Upper lobe of left lung (tissue), 4 donors: ENCODE measurements around the gene ZFR2.

Experiments
- CTCF ChIP-seq, 6 experiments: fragments of 450-650 bp in 4 of 6; fragments of 200-600 bp in 2 of 6; sonication (generic) in 2 of 6; IDR thresholded peaks; one replicate each; pipeline ENCODE4 v1.5.1; 2016 to 2019; ENCODE audit warnings: antibody characterized with exemption in 6 of 6
- EP300 ChIP-seq, 4 donors: sonication (generic); formaldehyde crosslinking; IDR thresholded peaks; one replicate each; pipeline ENCODE4 v1.5.1; 2017; ENCODE audit warnings: antibody characterized with exemption in 4 of 4, control low read depth in 2 of 4
- POLR2A ChIP-seq, 4 donors: fragments of 450-650 bp; IDR thresholded peaks; one replicate each; pipeline ENCODE4 v1.5.1; 2016 to 2017; ENCODE audit warnings: antibody characterized with exemption in 4 of 4, mild to moderate bottlenecking in 2 of 4
- POLR2AphosphoS5 ChIP-seq, 2 donors: sonication (generic); formaldehyde crosslinking; IDR thresholded peaks; one replicate each; pipeline ENCODE4 v1.5.1; 2017; ENCODE audit warnings: antibody characterized with exemption in 2 of 2

GRCh38 chr19:3783660-3784584 is 84.9 kb downstream of the ZFR2 start:
- TF ChIP-seq CTCF (IDR thresholded peaks at IDR 0.05) (peak in 5 of 6 experiments; percentile 20 to 39 (median 25)), POLR2A (IDR thresholded peaks at IDR 0.05) (no peak), POLR2AphosphoS5 (IDR thresholded peaks at IDR 0.05) (no peak), EP300 (IDR thresholded peaks at IDR 0.05) (no peak)
